Measurements from ENCODE around the gene GAS7.

The GAS7 gene

GRCh38 chr17:10036511-10037061 is 161.8 kb downstream of the GAS7 start:
- DNase-seq (ENCODE audit: low spot score), result no peak
- no peak for TF ChIP-seq CTCF (IDR thresholded peaks at IDR 0.05; ENCODE audit: extremely low read depth, insufficient read depth, missing control alignments)
- in situ Hi-C loops (cut with MboI; ENCODE audit: low pct_unique_long_range_greater_than_20kb, low sequenced_read_pairs, unreplicated experiment), result no loop called here

- in situ Hi-C loops (cut with MboI; ENCODE audit: low pct_unique_long_range_greater_than_20kb, low sequenced_read_pairs, unreplicated experiment), result no loop called here
These were observed 162.5 kb downstream of the GAS7 start for GRCh38 chr17:10035885-10036284.

GRCh38 chr17:10034719-10035475 is 163.5 kb downstream of the GAS7 start:
- in situ Hi-C loops (cut with MboI; ENCODE audit: low pct_unique_long_range_greater_than_20kb, low sequenced_read_pairs, unreplicated experiment), result no loop called here

More at GRCh38 chr17:10035885-10036284, 162.5 kb downstream of the GAS7 start:
- no peak for TF ChIP-seq CTCF (IDR thresholded peaks at IDR 0.05; ENCODE audit: extremely low read depth, insufficient read depth, missing control alignments)
- DNase-seq (ENCODE audit: low spot score), result no peak

GRCh38 chr17:10033959-10034358 is 164.4 kb downstream of the GAS7 start:
- in situ Hi-C loops (cut with MboI; ENCODE audit: low pct_unique_long_range_greater_than_20kb, low sequenced_read_pairs, unreplicated experiment), result no loop called here
- DNase-seq (ENCODE audit: low spot score), result no peak
- no peak for TF ChIP-seq CTCF (IDR thresholded peaks at IDR 0.05; ENCODE audit: extremely low read depth, insufficient read depth, missing control alignments)

More at GRCh38 chr17:10034719-10035475, 163.5 kb downstream of the GAS7 start:
- no peak for TF ChIP-seq CTCF (IDR thresholded peaks at IDR 0.05; ENCODE audit: extremely low read depth, insufficient read depth, missing control alignments)
- no peak for DNase-seq (ENCODE audit: low spot score)

- no peak for TF ChIP-seq CTCF (IDR thresholded peaks at IDR 0.05; ENCODE audit: extremely low read depth, insufficient read depth, missing control alignments)
- no peak for DNase-seq (ENCODE audit: low spot score)
- in situ Hi-C loops (cut with MboI; ENCODE audit: low pct_unique_long_range_greater_than_20kb, low sequenced_read_pairs, unreplicated experiment), result no loop called here
These were observed 165.0 kb downstream of the GAS7 start for GRCh38 chr17:10033449-10033848.

- no peak for TF ChIP-seq CTCF (IDR thresholded peaks at IDR 0.05; ENCODE audit: extremely low read depth, insufficient read depth, missing control alignments)
- no peak for DNase-seq (ENCODE audit: low spot score)
- in situ Hi-C loops (cut with MboI; ENCODE audit: low pct_unique_long_range_greater_than_20kb, low sequenced_read_pairs, unreplicated experiment), result no loop called here
These were observed 166.1 kb downstream of the GAS7 start for GRCh38 chr17:10032118-10032852.

Data from GM13977 (cell line).